HG02970 (cell line): ENCODE results near the gene AGRP.

ENCODE experiments used
- ATAC-seq: cut with Tn5 transposase; IDR thresholded peaks from one replicate; pipeline ENCODE4 v1.9.1; 2021; ENCODE audit warnings: mild to moderate bottlenecking, moderate library complexity, moderate number of reproducible peaks; ENCODE audit not compliant: unreplicated experiment, low FRiP score

Gene AGRP

GRCh38 chr16:67446968-67447507, 36.3 kb downstream of the AGRP start:
- no peak for ATAC-seq

- ATAC-seq, result no peak
These were observed 37.1 kb downstream of the AGRP start for GRCh38 chr16:67445913-67446907.

GRCh38 chr16:67445441-67445912, 37.9 kb downstream of the AGRP start:
- no peak for ATAC-seq

- ATAC-seq, result no peak
These were observed 38.3 kb downstream of the AGRP start for GRCh38 chr16:67445126-67445426.

- ATAC-seq, result no peak
These were observed 38.9 kb downstream of the AGRP start for GRCh38 chr16:67444259-67445125.

- ATAC-seq, result no peak
These were observed 40.1 kb downstream of the AGRP start for GRCh38 chr16:67443265-67443664.

GRCh38 chr16:67442581-67443255, 40.6 kb downstream of the AGRP start:
- ATAC-seq, result no peak

- ATAC-seq, result no peak
These were observed 41.4 kb downstream of the AGRP start for GRCh38 chr16:67441907-67442306.

GRCh38 chr16:67441271-67441753, 42.0 kb downstream of the AGRP start:
- ATAC-seq, result no peak

- no peak for ATAC-seq
These were observed 44.4 kb downstream of the AGRP start for GRCh38 chr16:67438824-67439393.

- no peak for ATAC-seq
These were observed 45.1 kb downstream of the AGRP start for GRCh38 chr16:67438098-67438791.

- ATAC-seq, result no peak
These were observed 45.8 kb downstream of the AGRP start for GRCh38 chr16:67437513-67437912.

GRCh38 chr16:67436640-67437193, 46.6 kb downstream of the AGRP start:
- no peak for ATAC-seq

GRCh38 chr16:67435758-67436164, 47.6 kb downstream of the AGRP start:
- no peak for ATAC-seq

GRCh38 chr16:67433131-67433719, 50.1 kb downstream of the AGRP start:
- no peak for ATAC-seq
